HG02571 (cell line): ENCODE measurements around the gene GFOD2.

ENCODE experiments used
- ATAC-seq: cut with Tn5 transposase; IDR thresholded peaks from one replicate; pipeline ENCODE4 v1.9.1; 2021; ENCODE audit warnings: mild to moderate bottlenecking, moderate library complexity; ENCODE audit not compliant: unreplicated experiment

GFOD2 gene

DNA sequence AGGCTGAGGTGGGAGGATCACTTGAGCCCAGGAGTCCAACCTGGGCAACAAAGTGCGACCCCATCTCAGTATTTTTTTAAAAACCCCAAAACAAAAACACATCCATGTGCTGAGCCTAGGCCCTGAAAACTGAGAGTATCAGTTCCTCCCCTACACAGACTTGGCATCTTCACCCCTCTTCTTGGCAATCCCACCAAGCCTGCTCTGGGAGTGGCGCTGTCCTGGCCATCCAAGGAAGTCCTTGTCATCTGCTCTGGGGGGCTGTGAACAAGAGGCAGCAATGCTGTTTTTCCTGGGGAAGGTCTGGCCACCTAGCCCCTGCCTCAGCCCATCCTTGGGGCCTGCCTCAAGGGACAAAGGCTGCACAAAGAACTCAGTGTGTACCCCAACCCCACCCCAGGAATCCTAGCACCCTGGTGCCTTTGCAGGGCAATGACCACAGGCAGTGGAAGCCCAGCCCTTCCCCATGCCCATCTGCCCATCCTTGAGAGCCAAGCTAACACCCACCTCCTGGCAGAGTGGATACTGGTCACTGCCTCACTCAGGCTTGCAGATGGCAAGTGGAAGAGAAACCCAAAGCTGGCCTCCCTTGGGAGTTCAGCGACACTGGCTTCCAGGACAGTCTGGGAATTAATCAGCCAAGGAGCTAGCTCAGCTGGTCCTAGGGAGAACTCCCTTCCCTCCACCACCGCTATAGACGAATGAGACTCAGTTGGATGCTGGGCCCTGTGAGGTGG is 14.8 kb upstream of the GFOD2 start:
- ATAC-seq: no peak

DNA sequence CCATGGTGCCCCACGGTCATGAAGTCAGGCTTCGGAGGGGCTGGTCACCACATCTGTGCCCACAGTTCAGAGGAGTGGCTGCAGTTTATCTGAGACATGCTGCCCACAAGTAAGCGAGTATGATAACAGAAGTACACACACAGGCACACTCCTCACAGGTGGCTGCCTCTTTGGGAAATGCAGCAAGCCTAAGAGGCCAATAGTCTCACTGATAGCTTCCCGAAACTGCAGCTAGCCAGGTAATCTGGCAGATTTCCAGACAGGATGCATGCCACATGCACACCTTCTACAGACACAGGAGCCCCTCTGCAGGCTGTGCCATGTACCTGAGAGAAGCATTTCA is 12.6 kb upstream of the GFOD2 start:
- no peak for ATAC-seq

GRCh38 chr16:67731071-67731752 is 12.1 kb upstream of the GFOD2 start:
- no peak for ATAC-seq

GRCh38 chr16:67730326-67730725 is 11.2 kb upstream of the GFOD2 start:
- ATAC-seq: no peak

GRCh38 chr16:67729636-67730248 is 10.6 kb upstream of the GFOD2 start:
- ATAC-seq: no peak

- no peak for ATAC-seq
These were observed 8.7 kb upstream of the GFOD2 start for GRCh38 chr16:67727521-67728485.

GRCh38 chr16:67726106-67727034 is 7.3 kb upstream of the GFOD2 start:
- no peak for ATAC-seq

GRCh38 chr16:67723911-67724305 is 4.8 kb upstream of the GFOD2 start:
- ATAC-seq: no peak

- no peak for ATAC-seq
These were observed 4.2 kb upstream of the GFOD2 start for GRCh38 chr16:67723151-67723910.

- no peak for ATAC-seq
These were observed 1.1 kb upstream of the GFOD2 start for GRCh38 chr16:67720236-67720635.

DNA sequence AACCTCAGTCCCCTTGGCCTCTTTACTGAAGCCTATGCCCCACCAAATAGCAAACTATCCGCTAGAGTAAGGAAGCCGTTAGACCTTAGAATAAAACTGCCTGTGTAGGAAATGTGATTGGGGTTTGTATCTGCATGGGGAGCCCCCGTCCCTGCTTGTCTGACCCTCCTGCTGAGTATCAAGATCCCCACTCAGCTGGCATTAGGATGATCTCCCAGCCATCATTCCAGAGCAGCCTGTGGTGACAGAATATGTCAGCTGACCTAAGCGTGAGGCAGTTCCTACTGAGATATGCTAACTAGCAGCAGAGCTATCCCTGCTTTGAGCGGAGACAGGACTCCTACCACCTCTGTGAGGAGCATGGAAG is 645 bp upstream of the GFOD2 start:
- ATAC-seq: no peak

DNA sequence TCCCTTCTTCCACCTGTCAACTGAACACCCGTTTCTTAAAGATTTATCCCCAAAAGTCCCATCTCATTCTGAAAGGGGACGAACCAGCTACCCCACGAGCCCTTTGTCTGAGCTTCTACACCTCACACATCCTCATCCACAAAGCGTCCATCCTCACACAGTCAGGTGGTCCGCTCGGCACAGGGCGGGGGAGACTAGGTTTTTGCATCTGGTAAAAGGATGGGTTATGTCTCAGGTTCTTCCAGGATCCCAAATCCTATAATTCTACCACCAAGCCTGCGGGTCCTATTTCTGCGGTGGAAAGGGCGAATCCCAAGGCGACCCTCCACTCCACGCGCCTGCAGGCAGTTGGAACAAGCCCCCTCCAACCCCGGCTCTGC is 458 bp downstream of the GFOD2 start:
- no peak for ATAC-seq

DNA sequence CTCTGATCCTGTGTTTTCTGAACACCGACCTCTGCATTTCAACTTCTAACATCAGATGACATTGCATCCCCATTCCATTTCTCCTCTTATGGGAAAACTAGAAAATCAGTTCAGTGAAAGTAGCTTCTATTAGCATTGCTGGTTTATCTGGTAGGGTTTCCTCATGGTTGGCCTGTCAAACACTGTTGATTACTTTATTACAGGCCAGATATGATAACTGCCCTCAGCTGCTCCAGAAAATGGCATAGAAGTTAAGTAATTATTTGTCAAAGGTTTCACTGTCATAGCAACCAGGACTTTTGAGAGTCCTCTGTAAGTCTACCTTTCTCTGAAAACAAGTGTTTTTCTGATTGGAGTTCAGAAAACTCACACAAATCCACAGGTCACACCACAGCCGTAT is 3.0 kb downstream of the GFOD2 start:
- ATAC-seq: no peak

- ATAC-seq: no peak
These were observed 4.6 kb downstream of the GFOD2 start for GRCh38 chr16:67714522-67714921.

- ATAC-seq: no peak
These were observed 5.4 kb downstream of the GFOD2 start for GRCh38 chr16:67713647-67714273.

- no peak for ATAC-seq
These were observed 8.5 kb downstream of the GFOD2 start for GRCh38 chr16:67710607-67711006.

DNA sequence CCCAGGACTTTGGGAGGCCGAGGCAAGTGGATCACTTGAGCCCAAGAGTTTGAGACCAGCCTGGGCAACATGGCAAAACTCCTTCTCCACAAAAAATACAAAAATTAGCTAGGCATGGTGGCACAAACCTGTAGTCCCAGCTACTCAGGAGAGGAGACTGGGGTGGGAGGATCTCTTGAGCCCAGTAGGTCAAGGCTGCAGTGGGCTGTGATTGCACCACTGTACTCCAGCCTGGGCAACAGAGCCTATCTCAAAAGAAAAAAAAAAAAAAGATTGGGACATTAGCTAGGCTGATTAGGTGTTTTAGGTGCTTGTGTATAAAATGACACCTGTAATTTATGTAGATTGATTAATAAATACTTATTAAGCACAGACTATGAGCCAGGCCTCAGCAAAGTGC is 10.1 kb downstream of the GFOD2 start:
- ATAC-seq: no peak

DNA sequence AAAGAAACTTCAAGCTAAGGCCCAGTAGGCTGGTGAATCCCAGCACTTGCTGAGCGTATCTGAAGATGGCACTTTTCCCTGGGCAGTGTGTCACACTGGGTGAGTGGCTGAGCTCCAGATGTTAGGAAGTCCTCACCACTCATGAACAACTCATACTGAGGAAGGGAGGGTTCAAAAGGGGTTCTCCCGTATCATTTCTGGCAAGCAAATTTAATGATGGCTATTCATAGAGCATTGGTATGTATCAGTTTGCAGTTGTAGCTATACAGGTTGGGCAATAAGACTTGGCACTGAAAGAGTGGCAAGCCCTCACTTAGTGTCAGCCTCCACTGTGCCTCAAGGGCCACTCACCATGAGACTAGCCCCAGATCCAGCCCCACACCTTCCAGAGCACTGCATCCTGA is 10.7 kb downstream of the GFOD2 start:
- ATAC-seq: no peak

DNA sequence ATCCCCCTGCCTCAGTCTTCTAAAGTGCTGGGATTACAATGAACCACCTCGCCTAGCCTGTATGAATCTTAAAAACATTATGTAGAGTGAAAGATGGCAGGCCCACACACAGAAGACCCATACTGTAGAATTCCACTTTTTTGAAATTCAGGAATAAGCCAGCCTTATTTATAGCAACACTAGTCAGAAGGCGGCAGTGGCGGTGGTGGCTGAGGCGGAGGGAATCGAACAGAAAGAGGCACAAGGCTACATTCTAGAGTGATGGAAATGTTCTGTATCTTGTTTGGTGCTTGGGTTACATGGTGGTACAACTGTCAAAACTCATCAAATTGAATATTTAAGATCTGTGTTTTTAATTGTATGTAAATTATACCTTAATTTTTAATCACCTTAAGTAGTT is 11.3 kb downstream of the GFOD2 start:
- no peak for ATAC-seq
